IMR-90 (cell line): Measurements from ENCODE around the gene DCN. TPM values are rescaled to one million over a fixed set of nuclear protein-coding genes. Genes with fewer than 3 reads are reported as not detected.

Experiments used
- ATAC-seq: fragments of 200-7000 bp; cut with Tn5 transposase; 2 replicates; pipeline ENCODE4 v1.9.1; 2020; ENCODE audit warnings: low read depth, mild to moderate bottlenecking, moderate library complexity
- BruUV-seq: library from RNA; stranded (reverse); fragments of 400-500 nt; replicated peaks from 2 replicates; lab custom pipeline; 2021; lab: Mats Ljungman, UMichigan
- CTCF ChIA-PET: fragments of 300-600 bp; formaldehyde crosslinking; extraction: SDS; loops from one replicate; lab custom pipeline; 2021; ENCODE audit warnings: antibody characterized with exemption; lab: Yijun Ruan, JAX
- POLR2A ChIA-PET: fragments of 300-600 bp; sonication (Branson Sonifier 250); formaldehyde crosslinking; loops from one replicate; lab custom pipeline; 2022; ENCODE audit warnings: antibody characterized with exemption; ENCODE audit not compliant: unreplicated experiment; lab: Charles Lee
- DNase-seq: peaks from one replicate; pipeline ENCODE4 v3.0.0; 2013
- H2AFZ ChIP-seq: replicated peaks from 2 replicates; pipeline ENCODE3; 2013; ENCODE audit warnings: low read length, mild to moderate bottlenecking; ENCODE audit not compliant: poor library complexity
- H2AK5ac ChIP-seq: 2 replicates; pipeline ENCODE4 v1.6.1; 2013; ENCODE audit warnings: low read depth, low read length, inconsistent platforms
- H2AK9ac ChIP-seq: replicated peaks from 2 replicates; pipeline ENCODE3; 2013; ENCODE audit warnings: mild to moderate bottlenecking, low read depth, low read length, moderate library complexity; ENCODE audit not compliant: poor library complexity
- H2BK120ac ChIP-seq: 2 replicates; pipeline ENCODE4 v1.6.1; 2013; ENCODE audit warnings: low read depth, low read length, inconsistent platforms
- H2BK15ac ChIP-seq: 3 replicates; pipeline ENCODE4 v1.6.1; 2013; ENCODE audit warnings: low read depth, low read length, inconsistent platforms
- H2BK20ac ChIP-seq: 2 replicates; pipeline ENCODE4 v1.6.1; 2013; ENCODE audit warnings: low read depth, mild to moderate bottlenecking, inconsistent platforms, low read length, moderate library complexity
- H2BK5ac ChIP-seq: 2 replicates; pipeline ENCODE4 v1.6.1; 2013; ENCODE audit warnings: mild to moderate bottlenecking, low read depth, low read length, inconsistent platforms; ENCODE audit not compliant: poor library complexity, severe bottlenecking
- H3K14ac ChIP-seq: replicated peaks from 2 replicates; pipeline ENCODE4 v1.6.1; 2013; ENCODE audit warnings: low read depth, low read length, inconsistent platforms
- H3K18ac ChIP-seq: 2 replicates; pipeline ENCODE4 v1.6.1; 2013; ENCODE audit warnings: low read depth, low read length, control low read depth
- H3K23ac ChIP-seq: 2 replicates; pipeline ENCODE4 v1.6.1; 2013; ENCODE audit warnings: low read depth, low read length, inconsistent platforms
- H3K27ac ChIP-seq: 2 replicates; pipeline ENCODE4 v1.5.1; 2013; ENCODE audit warnings: mild to moderate bottlenecking, control low read depth, low read length; ENCODE audit not compliant: insufficient read depth
- H3K27me3 ChIP-seq: 2 replicates; pipeline ENCODE4 v1.6.1; 2013; ENCODE audit warnings: low read length; ENCODE audit not compliant: control insufficient read depth, insufficient read depth
- H3K36me3 ChIP-seq: 2 replicates; pipeline ENCODE4 v1.6.1; 2013; ENCODE audit warnings: low read length, mixed read lengths; ENCODE audit not compliant: control insufficient read depth, insufficient read depth
- H3K4ac ChIP-seq: 2 replicates; pipeline ENCODE4 v1.6.1; 2013; ENCODE audit warnings: low read depth, low read length, inconsistent platforms
- H3K4me1 ChIP-seq: 2 replicates; pipeline ENCODE4 v1.6.1; 2013; ENCODE audit warnings: low read length, mixed read lengths; ENCODE audit not compliant: control insufficient read depth, insufficient read depth
- H3K4me2 ChIP-seq: 2 replicates; pipeline ENCODE4 v1.6.1; 2013; ENCODE audit warnings: low read depth, mild to moderate bottlenecking, control low read depth, low read length, moderate library complexity
- H3K4me3 ChIP-seq: 2 replicates; pipeline ENCODE4 v1.5.1; 2013; ENCODE audit warnings: low read depth, mild to moderate bottlenecking, control low read depth, low read length, moderate library complexity; ENCODE audit not compliant: insufficient read depth
- H3K56ac ChIP-seq: 2 replicates; pipeline ENCODE4 v1.6.1; 2013; ENCODE audit warnings: low read length, inconsistent platforms; ENCODE audit not compliant: insufficient read depth; ENCODE audit errors: extremely low read depth
- H3K79me1 ChIP-seq, 2 experiments: 2 replicates each; pipeline ENCODE4 v1.6.1; 2013; ENCODE audit warnings: low read length in 2 of 2, inconsistent platforms in 1 of 2, low read depth in 1 of 2
- H3K9ac ChIP-seq: 2 replicates; pipeline ENCODE4 v1.6.1; 2013; ENCODE audit warnings: low read depth, low read length, control low read depth
- H3K9me1 ChIP-seq: 2 replicates; pipeline ENCODE4 v1.6.1; 2013; ENCODE audit warnings: low read length, inconsistent platforms; ENCODE audit not compliant: insufficient read depth
- H3K9me3 ChIP-seq: 2 replicates; pipeline ENCODE4 v1.6.1; 2013; ENCODE audit warnings: low read length; ENCODE audit not compliant: control insufficient read depth, insufficient read depth
- H4K20me1 ChIP-seq: 2 replicates; pipeline ENCODE4 v1.6.1; 2013; ENCODE audit warnings: low read length, inconsistent platforms; ENCODE audit not compliant: insufficient read depth
- H4K5ac ChIP-seq: 2 replicates; pipeline ENCODE4 v1.6.1; 2013; ENCODE audit warnings: mild to moderate bottlenecking, low read depth, low read length, control low read depth
- H4K8ac ChIP-seq, 2 experiments: 2 replicates each; pipeline ENCODE4 v1.6.1; 2013; ENCODE audit warnings: low read depth in 2 of 2, low read length in 2 of 2, control low read depth in 1 of 2, inconsistent platforms in 1 of 2
- H4K91ac ChIP-seq: 2 replicates; pipeline ENCODE4 v1.6.1; 2013; ENCODE audit warnings: low read depth, low read length, inconsistent platforms; ENCODE audit not compliant: insufficient read depth
- BHLHE40 ChIP-seq: fragments of 150-350 bp; IDR thresholded peaks from 2 replicates; pipeline ENCODE4 v1.6.1; 2016; ENCODE audit warnings: mild to moderate bottlenecking, low read depth, low read length
- CEBPB ChIP-seq: IDR thresholded peaks from 2 replicates; pipeline ENCODE4 v1.6.1; 2012; ENCODE audit warnings: low read depth, low read length, improper control_type of control experiment
- CHD1 ChIP-seq: IDR thresholded peaks from 2 replicates; pipeline ENCODE4 v1.6.1; 2012; ENCODE audit warnings: low read depth, low read length, improper control_type of control experiment
- FOS ChIP-seq: fragments of 150-350 bp; IDR thresholded peaks from 2 replicates; pipeline ENCODE4 v1.6.1; 2016; ENCODE audit warnings: low read depth, low read length
- MAFK ChIP-seq: IDR thresholded peaks from 2 replicates; pipeline ENCODE4 v1.6.1; 2012; ENCODE audit warnings: low read depth, low read length, improper control_type of control experiment
- MAZ ChIP-seq: IDR thresholded peaks from 2 replicates; pipeline ENCODE4 v1.6.1; 2012; ENCODE audit warnings: low read depth, mild to moderate bottlenecking, low read length, improper control_type of control experiment, moderate library complexity, borderline replicate concordance
- MXI1 ChIP-seq: IDR thresholded peaks from 2 replicates; pipeline ENCODE4 v1.6.1; 2012; ENCODE audit warnings: low read depth, mild to moderate bottlenecking, low read length, moderate library complexity, borderline replicate concordance
- RAD21 ChIP-seq: IDR thresholded peaks from 2 replicates; pipeline ENCODE4 v1.6.1; 2012; ENCODE audit warnings: low read length, improper control_type of control experiment
- RCOR1 ChIP-seq: IDR thresholded peaks from 2 replicates; pipeline ENCODE4 v1.6.1; 2012; ENCODE audit warnings: mild to moderate bottlenecking, low read length, improper control_type of control experiment; ENCODE audit not compliant: insufficient replicate concordance
- SMC3 ChIP-seq: fragments of 150-350 bp; IDR thresholded peaks from 2 replicates; pipeline ENCODE4 v1.6.1; 2016; ENCODE audit warnings: low read depth, mild to moderate bottlenecking, antibody characterized with exemption, low read length, moderate library complexity
- WGBS, 2 experiments: methylation state at CpG; one replicate each; pipeline versions ENCODE4 v1.1.5 to v1.1.7; 2013; ENCODE audit warnings: missing lambda C conversion rate in 2 of 2; ENCODE audit not compliant: insufficient read length in 1 of 2; ENCODE audit errors: extremely low coverage in 2 of 2; 5-methylcytosine and 5-hydroxymethylcytosine counted together
- dilution Hi-C: fragments of 300-500 bp; cut with HindIII; formaldehyde crosslinking; loops from one replicate; pipeline ENCODE4 v1.14.3; 2018; ENCODE audit warnings: low sequenced_read_pairs; ENCODE audit not compliant: unreplicated experiment
- in situ Hi-C: fragments of 300-500 bp; cut with MboI; formaldehyde crosslinking; loops from 3 replicates; pipeline ENCODE4 v1.14.3; 2019; ENCODE audit warnings: low sequenced_read_pairs, inconsistent platforms, mixed read lengths
- intact Hi-C: fragments of 100-400 bp; cut with micrococcal nuclease; formaldehyde crosslinking; loops from 2 replicates; pipeline ENCODE4 v1.10.0; 2022
- polyA plus RNA-seq, 3 experiments: library from polyadenylated mRNA; depleted of rRNA; stranded (reverse); fragments of >200 nt; gene quantifications; 2 replicates each; pipeline ENCODE4 v1.2.3, GENCODE V29; 2012; ENCODE audit warnings: low replicate concordance in 1 of 3
- total RNA-seq: library from RNA; depleted of rRNA; stranded (reverse); fragments of >200 nt; gene quantifications from 2 replicates; pipeline ENCODE4 v1.2.3, GENCODE V29; 2012

The DCN gene
- total and polyA plus RNA-seq, 2 of the 4 experiments (the other 2 are of a cell fraction) = 241 to 965 TPM

GRCh38 chr12:91196436-91196835 lies 13.8 kb upstream of the DCN start:
- H4K20me1 ChIP-seq = no peaks in the 10 kb centered on the region
- H3K79me1 ChIP-seq = no peaks in the 10 kb centered on the region
- H3K9me3 ChIP-seq = peaks cover 13% of the 10 kb centered on the region
- in situ Hi-C loops = no loop called here
- no peak overlapping the region for H3K56ac ChIP-seq
- POLR2A ChIA-PET = no interaction called here
- no peak overlapping the region for H2AFZ ChIP-seq
- intact Hi-C loops = no loop called here
- H3K18ac ChIP-seq = no peak overlapping the region
- H3K4me1 ChIP-seq = peaks cover 2% of the 10 kb centered on the region; the same call in 1 of the 2 replicates
- DNase-seq (no peak), ATAC-seq (no peak)
- H3K9me1 ChIP-seq = no peaks in the 10 kb centered on the region
- CTCF ChIA-PET = interaction anchor here (0.7 kb wide), 1 partner anchor 75 kb away, joined by 3 read pairs; no protein-coding TSS in a partner anchor
- no peak overlapping the region for H2BK5ac ChIP-seq
- H3K23ac ChIP-seq = no peak overlapping the region
- no peak overlapping the region for H4K91ac ChIP-seq
- no peak overlapping the region for H4K8ac ChIP-seq
- no CpG with 5 or more reads among the region's 1 CpG for WGBS, 2 experiments
- H3K14ac ChIP-seq = no peak overlapping the region
- no peak overlapping the region for H4K5ac ChIP-seq
- no peaks in the 10 kb centered on the region for H3K27me3 ChIP-seq
- H3K27ac ChIP-seq = no peak overlapping the region
- H3K4me2 ChIP-seq = no peak overlapping the region
- dilution Hi-C loops = no loop called here
- H3K36me3 ChIP-seq = no peaks in the 10 kb centered on the region
- H2AK9ac ChIP-seq = no peak overlapping the region
- no peak overlapping the region for H3K9ac ChIP-seq
- no peak for TF ChIP-seq CEBPB
- no peak for TF ChIP-seq FOS
- TF ChIP-seq RCOR1 = no peak
- TF ChIP-seq MXI1 = no peak
- TF ChIP-seq MAZ = no peak
- TF ChIP-seq BHLHE40 = no peak
- TF ChIP-seq MAFK = no peak
- TF ChIP-seq RAD21 = no peak
- TF ChIP-seq CHD1 = no peak
- no peak for TF ChIP-seq SMC3
- H3K4me3 ChIP-seq = no peak overlapping the region
- H2BK15ac ChIP-seq = no peak overlapping the region
- no TSS peak for BruUV-seq
- no peak overlapping the region for H2AK5ac ChIP-seq
- H2BK120ac ChIP-seq = no peak overlapping the region
- no peak overlapping the region for H3K4ac ChIP-seq
- H2BK20ac ChIP-seq = no peak overlapping the region
